GM12878 (cell line): Measurements from ENCODE around the gene LCOR. TPM values are rescaled to one million over a fixed set of nuclear protein-coding genes. Genes with fewer than 3 reads are reported as not detected.

Source experiments
- ATAC-seq: fragments of 200-7000 bp; cut with Tn5 transposase; 3 replicates; pipeline ENCODE4 v1.9.1; 2020; ENCODE audit warnings: mild to moderate bottlenecking, moderate library complexity
- BruUV-seq: library from RNA; stranded (reverse); fragments of 400-500 nt; replicated peaks from 2 replicates; lab custom pipeline; 2021; lab: Mats Ljungman, UMichigan
- CTCF ChIA-PET: fragments of 300-600 bp; sonication (Branson Sonifier 250); formaldehyde crosslinking; extraction: SDS; loops from one replicate; lab custom pipeline; 2021; ENCODE audit warnings: inconsistent platforms; lab: Yijun Ruan, JAX
- POLR2A ChIA-PET: fragments of 350-600 bp; formaldehyde crosslinking; extraction: SDS; loops from one replicate; lab custom pipeline; 2021; ENCODE audit warnings: inconsistent platforms; lab: Charles Lee
- RAD21 ChIA-PET: fragments of 300-600 bp; sonication (Branson Sonifier 250); formaldehyde crosslinking; loops from one replicate; lab custom pipeline; 2023; ENCODE audit warnings: antibody characterized with exemption; ENCODE audit not compliant: unreplicated experiment; lab: Charles Lee
- SMC1A ChIA-PET: fragments of 300-600 bp; sonication (Branson Sonifier 250); formaldehyde crosslinking; loops from one replicate; lab custom pipeline; 2023; ENCODE audit not compliant: unreplicated experiment, uncharacterized antibody; lab: Charles Lee
- DNase-seq: peaks from one replicate; pipeline ENCODE4 v3.0.0-alpha.2; 2011; ENCODE audit warnings: low read depth, low spot score
- FAIRE-seq: peaks from 3 replicates; lab custom pipeline; 2011; peaks lifted over from hg19 to GRCh38; lab: Jason Lieb, UNC
- H2AFZ ChIP-seq: 2 replicates; pipeline ENCODE4 v1.6.0; 2011; ENCODE audit warnings: low read depth, low read length, control low read depth; ENCODE audit not compliant: control insufficient read depth
- H3K27ac ChIP-seq: 2 replicates; pipeline ENCODE4 v1.5.1; 2011; ENCODE audit warnings: control low read depth; ENCODE audit not compliant: control insufficient read depth, insufficient read depth
- H3K27me3 ChIP-seq, 2 experiments: replicated peaks in 1 of 2; 2 replicates each; pipeline versions ENCODE4 v1.6.0 to v1.6.1; 2011; ENCODE audit warnings: low read length in 1 of 2; ENCODE audit not compliant: control insufficient read depth in 2 of 2, insufficient read depth in 2 of 2
- H3K36me3 ChIP-seq, 2 experiments: 2 replicates each; pipeline ENCODE4 v1.5.1; 2011; ENCODE audit warnings: low read length in 1 of 2; ENCODE audit not compliant: control insufficient read depth in 2 of 2, insufficient read depth in 2 of 2
- H3K4me1 ChIP-seq: 2 replicates; pipeline ENCODE4 v1.6.1; 2011; ENCODE audit warnings: mild to moderate bottlenecking, low read length, moderate library complexity, mixed read lengths; ENCODE audit not compliant: control insufficient read depth, insufficient read depth
- H3K4me2 ChIP-seq: 2 replicates; pipeline ENCODE4 v1.6.0; 2011; ENCODE audit warnings: control low read depth; ENCODE audit not compliant: control insufficient read depth, insufficient read depth
- H3K4me3 ChIP-seq: fragments of 200-600 bp; sonication (generic); 2 replicates; pipeline ENCODE4 v1.5.1; 2016
- H3K79me2 ChIP-seq: 2 replicates; pipeline ENCODE4 v1.6.0; 2011; ENCODE audit warnings: low read length; ENCODE audit not compliant: control insufficient read depth, insufficient read depth
- H3K9ac ChIP-seq: 2 replicates; pipeline ENCODE4 v1.8.0; 2011; ENCODE audit warnings: low read length, control low read depth, mixed read lengths; ENCODE audit not compliant: control insufficient read depth, insufficient read depth
- H3K9me3 ChIP-seq: replicated peaks from 3 replicates; pipeline ENCODE4 v1.5.1; 2011; ENCODE audit warnings: mild to moderate bottlenecking, low read length; ENCODE audit not compliant: control insufficient read depth, insufficient read depth
- H4K20me1 ChIP-seq: 2 replicates; pipeline ENCODE4 v1.6.0; 2011; ENCODE audit not compliant: control insufficient read depth, insufficient read depth
- CBX3 ChIP-seq: fragments of 200-600 bp; sonication (generic); IDR thresholded peaks from 2 replicates; pipeline ENCODE4 v1.6.1; 2016; ENCODE audit warnings: low read depth, borderline replicate concordance
- JUNB ChIP-seq: IDR thresholded peaks from 2 replicates; pipeline ENCODE4 v1.6.1; 2016; ENCODE audit warnings: antibody characterized with exemption, mild to moderate bottlenecking
- NKRF ChIP-seq: fragments of 450-650 bp; conservative IDR thresholded peaks from 2 replicates; pipeline ENCODE4 v1.6.1; 2017; ENCODE audit warnings: mild to moderate bottlenecking, moderate library complexity
- POU2F2 ChIP-seq: IDR thresholded peaks from 3 replicates; pipeline ENCODE4 v1.6.1; 2011; ENCODE audit warnings: low read depth, mild to moderate bottlenecking, low read length, borderline replicate concordance
- RUNX3 ChIP-seq: IDR thresholded peaks from 2 replicates; pipeline ENCODE4 v1.6.1; 2012; ENCODE audit warnings: low read length, inconsistent platforms
- TCF3 ChIP-seq: IDR thresholded peaks from 2 replicates; pipeline ENCODE4 v1.6.1; 2012; ENCODE audit warnings: low read depth, mild to moderate bottlenecking, low read length, borderline replicate concordance; ENCODE audit not compliant: insufficient read depth
- ZNF384 ChIP-seq: IDR thresholded peaks from 2 replicates; pipeline ENCODE4 v1.6.1; 2012; ENCODE audit warnings: low read depth, mild to moderate bottlenecking, low read length, improper control_type of control experiment, borderline replicate concordance
- ZNF622 ChIP-seq: fragments of 450-650 bp; IDR thresholded peaks from 2 replicates; pipeline ENCODE4 v1.6.1; 2017; ENCODE audit warnings: mild to moderate bottlenecking, inconsistent platforms
- WGBS: methylation state at CpG from one replicate; pipeline ENCODE4 v1.1.6; 2016; ENCODE audit warnings: low lambda C conversion rate; ENCODE audit not compliant: insufficient replicate concordance, insufficient coverage; ENCODE audit errors: missing lambda C conversion rate; 5-methylcytosine and 5-hydroxymethylcytosine counted together
- in situ Hi-C: fragments of 300-500 bp; cut with MboI; formaldehyde crosslinking; loops from 9 replicates; pipeline ENCODE4 v1.14.3; 2018; ENCODE audit warnings: mixed read lengths
- intact Hi-C: fragments of 100-400 bp; cut with micrococcal nuclease; formaldehyde crosslinking; loops from one replicate; pipeline ENCODE4 v1.14.2; 2022; ENCODE audit not compliant: unreplicated experiment
- polyA plus RNA-seq, 11 experiments: library from polyadenylated mRNA; depleted of rRNA in 4 of 11; unstranded in 6 of 11; stranded (reverse) in 5 of 11; fragments of >200 nt; fragmentation: Nextera tagmentation in 4 of 11; fragmentation: Illumina TruSeq in 1 of 11; extraction: Ambion mirVana in 4 of 11; extraction: Trizol in 1 of 11; gene quantifications; 1 replicate in 1 of 11; 2 replicates in 10 of 11; pipeline versions ENCODE4 v1.2.1 to v1.2.3, GENCODE V29; 2011 to 2016; ENCODE audit warnings: inconsistent platforms in 2 of 11, missing spikeins in 2 of 11, low read depth in 1 of 11
- total RNA-seq, 4 experiments: library from RNA; depleted of rRNA in 3 of 4; stranded (reverse); fragments of >200 nt in 3 of 4; fragmentation: Illumina TruSeq in 1 of 4; extraction: Trizol in 1 of 4; gene quantifications; 2 replicates each; pipeline versions ENCODE4 v1.2.1 to v1.2.3, GENCODE V29; 2013 to 2021
- TF ChIP-seq, protein P1 (sequence below): fragments of 450-650 bp; formaldehyde crosslinking; IDR thresholded peaks from 2 replicates; pipeline ENCODE4 v1.4.0; 2022; ENCODE audit warnings: mild to moderate bottlenecking, moderate library complexity
- TF ChIP-seq, protein P2 (sequence below): IDR thresholded peaks from 2 replicates; pipeline ENCODE4 v1.6.1; 2012; ENCODE audit warnings: low read length, inconsistent platforms

The LCOR gene
- total and polyA plus RNA-seq, 10 of the 15 experiments (the other 5 are each of a cell fraction or from before 2014, with no cell fraction given): 1.6 to 22.0 (median 13.2) TPM

- SMC1A ChIA-PET: interaction anchor here (0.7 to 2.4 kb wide), 7 partner anchors 13 to 128 kb away, joined by 3 to 14 read pairs (median 3); no protein-coding TSS in a partner anchor
- Histone ChIP-seq H4K20me1 (no peaks in the 10 kb centered on the region), H3K9me3 (peaks cover 4% of the 10 kb centered on the region), H3K9ac (no peak overlapping the region), H3K36me3 (no peaks in the 10 kb centered on the region; a peak in 1 of 4 replicates), H2AFZ (no peak overlapping the region), H3K4me2 (peak overlapping the region; percentile 17; the same call in 1 of the 2 replicates), H3K27me3 (no peaks in the 10 kb centered on the region)
- DNase-seq (no peak), FAIRE-seq (no peak)
- no TSS peak for BruUV-seq
- CTCF ChIA-PET: interaction anchor here (0.9 to 1.9 kb wide), 7 partner anchors 13 to 128 kb away, joined by 3 to 9 read pairs (median 5); no protein-coding TSS in a partner anchor
- 0% methylated on average over 1 of the region's 1 CpG for WGBS
- intact Hi-C loops: no loop called here
- in situ Hi-C loops: no loop called here
- TF ChIP-seq CBX3 (no peak), RUNX3 (peak; percentile 58), POU2F2 (peak; percentile 38; the same call in 1 of the 3 replicates), TCF3 (no peak), NKRF (no peak), ZNF384 (peak; percentile 56), JUNB (0 out of 2 replicates have a peak, but pooled peaks have one; percentile 7), ZNF622 (no peak)
- TF ChIP-seq, protein P1, sequence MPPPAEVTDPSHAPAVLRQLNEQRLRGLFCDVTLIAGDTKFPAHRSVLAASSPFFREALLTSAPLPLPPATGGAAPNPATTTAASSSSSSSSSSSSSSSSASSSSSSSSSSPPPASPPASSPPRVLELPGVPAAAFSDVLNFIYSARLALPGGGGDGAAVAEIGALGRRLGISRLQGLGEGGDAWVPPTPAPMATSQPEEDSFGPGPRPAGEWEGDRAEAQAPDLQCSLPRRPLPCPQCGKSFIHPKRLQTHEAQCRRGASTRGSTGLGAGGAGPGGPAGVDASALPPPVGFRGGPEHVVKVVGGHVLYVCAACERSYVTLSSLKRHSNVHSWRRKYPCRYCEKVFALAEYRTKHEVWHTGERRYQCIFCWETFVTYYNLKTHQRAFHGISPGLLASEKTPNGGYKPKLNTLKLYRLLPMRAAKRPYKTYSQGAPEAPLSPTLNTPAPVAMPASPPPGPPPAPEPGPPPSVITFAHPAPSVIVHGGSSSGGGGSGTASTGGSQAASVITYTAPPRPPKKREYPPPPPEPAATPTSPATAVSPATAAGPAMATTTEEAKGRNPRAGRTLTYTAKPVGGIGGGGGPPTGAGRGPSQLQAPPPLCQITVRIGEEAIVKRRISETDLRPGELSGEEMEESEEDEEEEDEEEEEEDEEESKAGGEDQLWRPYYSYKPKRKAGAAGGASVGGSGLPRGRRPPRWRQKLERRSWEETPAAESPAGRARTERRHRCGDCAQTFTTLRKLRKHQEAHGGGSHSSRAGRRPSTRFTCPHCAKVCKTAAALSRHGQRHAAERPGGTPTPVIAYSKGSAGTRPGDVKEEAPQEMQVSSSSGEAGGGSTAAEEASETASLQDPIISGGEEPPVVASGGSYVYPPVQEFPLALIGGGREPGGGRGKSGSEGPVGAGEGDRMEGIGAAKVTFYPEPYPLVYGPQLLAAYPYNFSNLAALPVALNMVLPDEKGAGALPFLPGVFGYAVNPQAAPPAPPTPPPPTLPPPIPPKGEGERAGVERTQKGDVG (CRISPR knock-in tag): no peak
- TF ChIP-seq, protein P2, sequence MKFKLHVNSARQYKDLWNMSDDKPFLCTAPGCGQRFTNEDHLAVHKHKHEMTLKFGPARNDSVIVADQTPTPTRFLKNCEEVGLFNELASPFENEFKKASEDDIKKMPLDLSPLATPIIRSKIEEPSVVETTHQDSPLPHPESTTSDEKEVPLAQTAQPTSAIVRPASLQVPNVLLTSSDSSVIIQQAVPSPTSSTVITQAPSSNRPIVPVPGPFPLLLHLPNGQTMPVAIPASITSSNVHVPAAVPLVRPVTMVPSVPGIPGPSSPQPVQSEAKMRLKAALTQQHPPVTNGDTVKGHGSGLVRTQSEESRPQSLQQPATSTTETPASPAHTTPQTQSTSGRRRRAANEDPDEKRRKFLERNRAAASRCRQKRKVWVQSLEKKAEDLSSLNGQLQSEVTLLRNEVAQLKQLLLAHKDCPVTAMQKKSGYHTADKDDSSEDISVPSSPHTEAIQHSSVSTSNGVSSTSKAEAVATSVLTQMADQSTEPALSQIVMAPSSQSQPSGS: 0 out of 2 replicates have a peak, but pooled peaks have one; percentile 30
- TF ChIP-seq, all 136 proteins: peak for 5
- Histone ChIP-seq H3K79me2 (peaks cover 57% of the 10 kb centered on the region), H3K4me1 (peaks cover 5% of the 10 kb centered on the region; the same call in 1 of the 2 replicates), H3K27ac (no peak overlapping the region), H3K4me3 (no peak overlapping the region)
- ATAC-seq: peak; percentile 85
- POLR2A ChIA-PET: interaction anchor here (0.6 to 1.5 kb wide), 5 partner anchors 22 to 660 kb away, joined by 4 to 5 read pairs (median 4); no protein-coding TSS in a partner anchor
- RAD21 ChIA-PET: interaction anchor here (0.6 to 1.4 kb wide), 8 partner anchors 15 to 1621 kb away, joined by 3 to 7 read pairs (median 4); no protein-coding TSS in a partner anchor
These were observed 64.9 kb downstream of the LCOR start for GRCh38 chr10:96896884-96897589.
